ENCODE measurements around the gene FMNL3.

The FMNL3 gene

DNA sequence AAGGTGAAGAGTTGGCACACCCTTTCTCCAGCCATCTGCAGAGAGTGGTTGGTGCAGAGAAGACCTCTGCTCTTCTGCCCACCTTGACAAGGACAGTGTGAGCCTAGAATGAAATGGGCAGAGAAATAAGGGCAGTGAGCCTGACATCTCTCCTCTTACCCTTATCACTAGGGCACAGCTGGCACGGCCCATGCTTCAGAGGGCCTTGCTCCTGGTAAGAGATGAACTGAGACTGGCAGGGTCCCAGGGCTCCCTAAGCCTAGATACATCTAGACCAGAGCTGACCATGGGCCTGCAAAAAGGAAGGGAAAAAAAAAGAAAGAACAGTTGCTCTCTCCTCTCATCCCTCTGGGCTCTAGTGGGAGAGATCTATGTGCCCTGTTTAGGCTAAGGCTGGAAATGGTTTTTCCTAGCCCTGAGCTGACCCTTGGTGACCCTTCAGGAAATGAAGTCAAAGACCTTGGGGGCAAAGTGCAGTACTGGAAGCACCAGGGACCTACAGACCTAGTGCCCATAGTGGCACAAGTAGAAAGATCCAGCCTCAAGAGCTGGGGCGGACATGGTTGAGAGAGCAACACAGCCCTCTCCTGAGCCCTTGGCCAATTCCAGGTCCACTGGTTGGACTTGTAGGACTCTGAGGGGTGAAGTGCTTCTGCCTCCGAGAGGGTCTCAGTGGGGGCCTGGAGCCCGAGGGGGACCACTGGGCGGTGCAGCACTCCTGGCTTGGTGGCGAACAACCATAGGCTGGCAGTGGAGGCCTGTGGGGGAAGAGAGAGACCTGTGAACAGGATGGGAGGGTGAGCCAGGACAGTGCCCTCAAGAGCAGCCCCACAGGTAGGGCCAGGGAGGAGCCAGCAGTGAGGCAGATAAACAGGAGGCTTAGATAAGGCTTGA lies 61.8 kb downstream of the FMNL3 start:
- DNase-seq (ENCODE audit: low spot score in 2 of 2) (no peak), ATAC-seq (ENCODE audit: low read depth) (no peak)
- Mint-ChIP-seq H3K27me3 (no peaks in the 10 kb centered on the region), H3K9me3 (no peaks in the 10 kb centered on the region), H3K27ac (peak overlapping the region; percentile 77), H3K4me1 (peaks cover 22% of the 10 kb centered on the region), H3K4me3 (no peak overlapping the region), H3K36me3 (peaks cover 25% of the 10 kb centered on the region)

DNA sequence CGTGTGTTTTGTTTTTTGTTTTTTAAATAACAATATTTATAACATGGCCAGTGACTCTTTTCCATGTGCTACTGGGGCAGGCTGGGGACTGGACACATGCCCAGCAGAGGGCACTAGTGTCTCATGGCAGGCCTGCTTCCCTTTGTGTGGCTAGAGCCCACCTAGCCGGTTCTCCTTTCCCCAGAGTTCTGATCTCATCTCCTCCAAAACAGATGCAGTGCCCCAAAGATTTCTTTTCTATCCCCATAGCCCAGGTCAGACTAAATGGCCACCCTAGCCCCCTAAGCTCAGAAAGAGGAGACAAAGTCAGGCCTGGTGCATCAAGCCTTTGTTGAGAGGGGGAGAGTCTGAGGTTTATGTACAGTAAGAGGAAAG lies 62.6 kb downstream of the FMNL3 start:
- ATAC-seq (ENCODE audit: low read depth) (peak; percentile 100), DNase-seq (ENCODE audit: low spot score in 2 of 2) (peak; percentile 81 to 84)
- Mint-ChIP-seq H3K27ac (peak overlapping the region; percentile 77), H3K27me3 (no peaks in the 10 kb centered on the region), H3K4me1 (peaks cover 22% of the 10 kb centered on the region), H3K4me3 (peak overlapping the region; percentile 29), H3K36me3 (peaks cover 18% of the 10 kb centered on the region), H3K9me3 (no peaks in the 10 kb centered on the region)

GRCh38 chr12:49643961-49644619 lies 63.1 kb downstream of the FMNL3 start:
- peak overlapping the region; percentile 77 for H3K27ac Mint-ChIP-seq
- no peaks in the 10 kb centered on the region for H3K9me3 Mint-ChIP-seq
- H3K4me3 Mint-ChIP-seq, result no peak overlapping the region
- H3K27me3 Mint-ChIP-seq, result no peaks in the 10 kb centered on the region
- H3K36me3 Mint-ChIP-seq, result peaks cover 16% of the 10 kb centered on the region
- H3K4me1 Mint-ChIP-seq, result peaks cover 23% of the 10 kb centered on the region
- DNase-seq (ENCODE audit: low spot score in 2 of 2) (no peak), ATAC-seq (ENCODE audit: low read depth) (peak; percentile 8)

GRCh38 chr12:49643135-49643534 lies 64.1 kb downstream of the FMNL3 start:
- DNase-seq (ENCODE audit: low spot score in 2 of 2), result no peak
- H3K27me3 Mint-ChIP-seq, result no peaks in the 10 kb centered on the region

DNA sequence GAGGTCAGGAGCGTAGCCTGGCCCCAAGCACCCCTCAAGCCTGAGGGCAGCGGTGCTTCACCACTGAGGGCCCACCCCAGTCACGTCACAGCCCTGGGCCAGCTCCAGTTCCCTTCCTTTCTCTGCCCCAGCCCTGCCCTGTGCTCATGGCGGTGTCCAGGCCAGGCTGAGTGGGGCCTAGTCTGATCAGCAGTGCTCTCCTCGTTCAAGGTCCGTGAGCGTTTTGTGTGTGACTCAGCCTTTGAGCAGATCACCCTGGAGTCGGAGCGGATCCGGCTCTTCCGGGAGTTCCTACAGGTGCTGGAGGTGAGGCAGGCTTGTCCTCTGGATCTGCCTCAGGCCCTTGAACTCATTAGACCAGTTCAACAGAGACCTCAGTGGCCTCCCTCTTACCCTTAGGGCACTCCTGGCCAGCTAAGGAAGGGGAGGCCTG lies 64.8 kb downstream of the FMNL3 start:
- H3K27me3 Mint-ChIP-seq, result no peaks in the 10 kb centered on the region

More at GRCh38 chr12:49643135-49643534, 64.1 kb downstream of the FMNL3 start:
- Mint-ChIP-seq H3K27ac (no peak overlapping the region), H3K4me3 (no peak overlapping the region), H3K36me3 (peaks cover 12% of the 10 kb centered on the region), H3K4me1 (peaks cover 24% of the 10 kb centered on the region), H3K9me3 (no peaks in the 10 kb centered on the region)
- no peak for ATAC-seq (ENCODE audit: low read depth)

DNA sequence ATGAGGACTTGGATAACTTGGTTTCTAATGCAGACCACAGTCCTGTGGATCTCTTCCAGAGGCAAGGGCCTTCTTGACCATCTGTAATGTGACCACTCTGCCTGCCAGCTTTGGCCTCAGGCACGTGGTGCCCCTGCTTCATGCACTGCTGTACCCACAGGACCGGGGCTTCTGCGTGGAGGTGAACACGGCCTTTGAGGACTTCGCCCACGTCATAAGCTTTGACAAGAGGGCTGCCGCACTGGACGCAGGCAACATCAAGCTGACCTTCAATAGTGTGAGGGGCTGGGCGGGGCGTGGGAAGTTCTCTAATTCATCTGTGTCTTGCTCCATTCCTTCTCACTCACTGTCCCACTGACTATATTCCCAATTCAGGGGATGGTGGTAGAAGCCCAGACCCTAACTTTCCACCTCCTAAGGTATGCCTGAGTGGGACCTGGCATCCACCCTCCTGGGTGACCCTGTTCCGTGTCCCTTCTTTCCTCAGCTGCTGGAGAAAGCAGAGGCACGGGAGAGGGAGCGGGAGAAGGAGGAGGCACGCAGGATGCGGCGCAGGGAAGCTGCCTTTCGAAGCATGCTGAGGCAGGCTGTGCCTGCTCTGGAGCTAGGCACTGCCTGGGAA lies 65.3 kb downstream of the FMNL3 start:
- Mint-ChIP-seq H3K4me3 (no peak overlapping the region), H3K27me3 (no peaks in the 10 kb centered on the region), H3K27ac (no peak overlapping the region), H3K4me1 (peaks cover 28% of the 10 kb centered on the region), H3K36me3 (peaks cover 8% of the 10 kb centered on the region), H3K9me3 (no peaks in the 10 kb centered on the region)
- DNase-seq (ENCODE audit: low spot score in 2 of 2) (no peak), ATAC-seq (ENCODE audit: low read depth) (no peak)

More for the DNA sequence above, 64.8 kb downstream of the FMNL3 start:
- DNase-seq (ENCODE audit: low spot score in 2 of 2) (no peak), ATAC-seq (ENCODE audit: low read depth) (no peak)
- Mint-ChIP-seq H3K4me1 (peaks cover 26% of the 10 kb centered on the region), H3K36me3 (peaks cover 11% of the 10 kb centered on the region), H3K4me3 (no peak overlapping the region), H3K9me3 (no peaks in the 10 kb centered on the region), H3K27ac (no peak overlapping the region)

GRCh38 chr12:49636979-49637755 lies 70.0 kb downstream of the FMNL3 start:
- Mint-ChIP-seq H3K4me1 (peaks cover 16% of the 10 kb centered on the region), H3K27me3 (no peaks in the 10 kb centered on the region), H3K27ac (no peak overlapping the region), H3K4me3 (no peak overlapping the region), H3K36me3 (peaks cover 1% of the 10 kb centered on the region), H3K9me3 (no peaks in the 10 kb centered on the region)
- peak; percentile 96 for ATAC-seq (ENCODE audit: low read depth)
- peak in 1 of 2 donors; percentile 42 for DNase-seq (ENCODE audit: low spot score in 2 of 2)

DNA sequence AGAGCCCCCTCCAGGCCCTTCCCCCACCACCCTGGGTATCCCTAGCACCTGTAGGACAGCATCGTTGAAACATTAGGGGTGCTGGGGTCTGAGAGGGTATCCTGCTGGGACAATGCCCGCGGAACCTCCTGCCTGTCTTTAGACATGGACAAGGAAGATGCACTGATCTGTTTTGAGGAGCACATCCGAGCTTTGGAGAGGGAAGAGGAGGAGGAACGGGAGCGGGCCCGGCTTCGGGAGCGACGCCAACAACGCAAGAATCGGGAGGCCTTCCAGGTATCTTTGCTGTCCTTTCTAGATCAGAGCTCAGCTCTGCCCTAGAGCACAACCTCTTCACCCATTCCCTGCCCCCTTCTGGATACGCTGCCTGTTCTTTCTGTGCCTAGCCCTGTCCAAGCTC lies 70.6 kb downstream of the FMNL3 start:
- no peak for DNase-seq (ENCODE audit: low spot score in 2 of 2)
- no peak for ATAC-seq (ENCODE audit: low read depth)
- H3K4me1 Mint-ChIP-seq, result peaks cover 16% of the 10 kb centered on the region
- peaks cover 1% of the 10 kb centered on the region for H3K36me3 Mint-ChIP-seq
- no peak overlapping the region for H3K4me3 Mint-ChIP-seq
- H3K27ac Mint-ChIP-seq, result no peak overlapping the region
- H3K9me3 Mint-ChIP-seq, result no peaks in the 10 kb centered on the region
- H3K27me3 Mint-ChIP-seq, result no peaks in the 10 kb centered on the region

GRCh38 chr12:49635656-49636055 lies 71.5 kb downstream of the FMNL3 start:
- no peak overlapping the region for H3K27ac Mint-ChIP-seq
- no peaks in the 10 kb centered on the region for H3K9me3 Mint-ChIP-seq

GRCh38 chr12:49635036-49635435 lies 72.2 kb downstream of the FMNL3 start:
- H3K27ac Mint-ChIP-seq, result no peak overlapping the region
- no peaks in the 10 kb centered on the region for H3K27me3 Mint-ChIP-seq
- H3K4me1 Mint-ChIP-seq, result peaks cover 16% of the 10 kb centered on the region
- no peak overlapping the region for H3K4me3 Mint-ChIP-seq
- DNase-seq (ENCODE audit: low spot score in 2 of 2), result no peak
- no peak for ATAC-seq (ENCODE audit: low read depth)
- no peaks in the 10 kb centered on the region for H3K9me3 Mint-ChIP-seq
- peaks cover 1% of the 10 kb centered on the region for H3K36me3 Mint-ChIP-seq

More at GRCh38 chr12:49635656-49636055, 71.5 kb downstream of the FMNL3 start:
- Mint-ChIP-seq H3K36me3 (peaks cover 1% of the 10 kb centered on the region), H3K4me1 (peaks cover 16% of the 10 kb centered on the region), H3K27me3 (no peaks in the 10 kb centered on the region), H3K4me3 (no peak overlapping the region)
- no peak for DNase-seq (ENCODE audit: low spot score in 2 of 2)
- ATAC-seq (ENCODE audit: low read depth), result no peak

DNA sequence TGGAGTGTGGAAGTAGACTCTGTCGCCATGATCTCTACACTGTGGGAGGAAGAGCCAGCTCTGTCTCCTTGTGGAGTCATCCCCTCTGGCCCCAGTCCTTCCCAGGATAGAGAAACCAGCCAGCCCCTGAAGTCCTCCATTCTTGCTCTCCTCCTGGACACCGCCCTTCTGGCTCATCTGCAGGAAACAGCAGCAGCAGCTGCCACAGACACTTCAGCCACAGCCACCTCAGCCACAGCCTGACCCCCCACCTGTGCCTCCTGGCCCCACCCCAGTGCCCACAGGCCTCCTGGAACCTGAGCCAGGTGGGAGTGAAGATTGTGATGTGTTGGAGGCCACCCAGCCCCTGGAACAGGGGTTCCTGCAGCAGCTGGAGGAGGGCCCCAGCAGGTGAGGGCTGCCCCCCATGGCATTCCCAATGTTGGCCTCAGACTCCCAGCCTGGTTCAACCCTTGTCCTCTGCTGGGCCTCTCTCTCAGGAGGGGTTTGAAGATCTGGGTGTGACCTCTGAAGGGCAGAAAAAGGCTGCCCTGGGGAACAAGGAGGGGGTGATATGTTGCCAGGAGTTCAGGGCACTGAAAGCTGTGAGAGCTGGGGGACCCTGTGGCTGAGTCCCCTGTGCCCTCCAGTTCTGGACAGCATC lies 73.4 kb downstream of the FMNL3 start:
- Mint-ChIP-seq H3K4me3 (no peak overlapping the region), H3K4me1 (peaks cover 13% of the 10 kb centered on the region), H3K9me3 (no peaks in the 10 kb centered on the region), H3K27me3 (no peaks in the 10 kb centered on the region), H3K27ac (no peak overlapping the region), H3K36me3 (peaks cover 1% of the 10 kb centered on the region)
- ATAC-seq (ENCODE audit: low read depth), result no peak
- no peak for DNase-seq (ENCODE audit: low spot score in 2 of 2)

DNA sequence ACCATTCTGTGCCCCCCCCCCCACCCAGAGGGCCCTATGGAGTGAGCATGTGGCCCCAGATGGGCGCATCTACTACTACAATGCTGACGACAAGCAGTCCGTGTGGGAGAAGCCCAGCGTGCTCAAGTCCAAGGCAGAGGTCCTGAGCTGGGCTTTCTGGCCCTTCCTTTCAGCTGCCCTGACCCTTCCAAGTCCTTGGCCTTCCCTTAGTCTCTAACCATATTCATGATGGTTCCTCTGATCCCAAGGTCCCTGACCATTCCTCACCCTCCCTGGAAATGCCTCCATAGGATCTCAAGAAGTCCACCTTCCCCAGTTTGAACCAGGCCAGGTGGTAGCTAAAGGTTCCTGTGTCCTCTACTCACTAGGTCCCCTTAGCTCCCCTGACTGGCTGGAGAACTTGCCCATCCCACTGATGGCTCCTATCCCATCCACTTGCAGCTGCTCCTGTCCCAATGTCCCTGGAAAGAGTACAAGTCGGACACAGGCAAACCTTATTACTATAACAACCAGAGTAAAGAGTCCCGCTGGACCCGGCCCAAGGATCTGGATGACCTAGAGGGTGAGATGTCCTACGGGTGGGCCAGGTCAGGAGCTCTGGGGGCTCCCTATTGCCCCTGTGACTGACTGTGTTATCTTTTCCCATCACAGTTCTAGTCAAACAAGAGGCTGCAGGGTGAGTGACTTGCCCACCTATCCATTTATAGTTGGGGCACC lies 74.1 kb downstream of the FMNL3 start:
- Mint-ChIP-seq H3K27me3 (no peaks in the 10 kb centered on the region), H3K27ac (no peak overlapping the region), H3K36me3 (peaks cover 1% of the 10 kb centered on the region), H3K9me3 (no peaks in the 10 kb centered on the region), H3K4me3 (no peak overlapping the region), H3K4me1 (peaks cover 13% of the 10 kb centered on the region)
- no peak for DNase-seq (ENCODE audit: low spot score in 2 of 2)
- no peak for ATAC-seq (ENCODE audit: low read depth)

DNA sequence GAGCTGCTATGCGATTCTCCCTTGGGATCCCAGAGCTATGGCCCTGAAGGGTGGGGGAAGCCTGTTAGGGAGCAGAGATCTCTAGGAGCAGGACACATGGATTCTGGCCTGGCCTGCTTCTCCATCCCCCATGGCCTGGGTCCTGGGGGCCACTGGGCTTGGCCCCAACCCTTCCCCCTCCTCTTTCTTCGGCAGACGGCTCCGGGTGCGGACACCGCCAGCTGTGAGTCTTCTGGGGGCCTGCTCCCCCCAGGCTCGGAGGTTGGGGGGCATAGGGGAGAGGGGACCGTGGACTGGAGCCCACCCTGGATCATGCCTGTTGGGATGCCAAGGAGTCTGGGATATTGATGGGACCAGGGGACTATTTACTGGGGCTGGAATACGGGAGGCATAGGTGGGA lies 74.8 kb downstream of the FMNL3 start:
- Mint-ChIP-seq H3K4me3 (no peak overlapping the region), H3K27me3 (no peaks in the 10 kb centered on the region), H3K9me3 (no peaks in the 10 kb centered on the region), H3K27ac (no peak overlapping the region), H3K4me1 (peaks cover 10% of the 10 kb centered on the region), H3K36me3 (no peaks in the 10 kb centered on the region)
- no peak for DNase-seq (ENCODE audit: low spot score in 2 of 2)
- ATAC-seq (ENCODE audit: low read depth), result no peak

All from memory B cell (primary cell).